NCI-H69 (cell line): ENCODE data around the gene PHRF1.
"Not testable (repeated sequence)": the region's sequence is repeated elsewhere in the genome, so short reads cannot be mapped to it uniquely, and the experiment has no call there.

Experiments
- DNase-seq: peaks from one replicate; lab custom pipeline; 2025; lab: John Stamatoyannopoulos, UW

The PHRF1 gene

DNA sequence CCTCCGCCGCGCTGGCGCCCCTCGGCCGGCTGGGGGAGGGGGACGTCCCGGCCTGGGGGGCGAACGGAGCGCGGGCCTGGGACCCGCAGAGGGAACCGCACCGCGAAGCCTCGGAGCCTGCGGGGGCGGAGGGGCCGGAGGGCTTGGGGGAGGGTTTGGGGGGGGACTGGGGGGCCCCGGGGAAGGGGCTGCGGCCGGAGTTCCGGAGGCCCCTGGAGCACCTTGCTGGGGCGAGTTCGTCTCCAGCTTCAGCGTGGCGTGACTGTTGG is 51.0 kb downstream of the PHRF1 start:
- DNase-seq: no peak

DNA sequence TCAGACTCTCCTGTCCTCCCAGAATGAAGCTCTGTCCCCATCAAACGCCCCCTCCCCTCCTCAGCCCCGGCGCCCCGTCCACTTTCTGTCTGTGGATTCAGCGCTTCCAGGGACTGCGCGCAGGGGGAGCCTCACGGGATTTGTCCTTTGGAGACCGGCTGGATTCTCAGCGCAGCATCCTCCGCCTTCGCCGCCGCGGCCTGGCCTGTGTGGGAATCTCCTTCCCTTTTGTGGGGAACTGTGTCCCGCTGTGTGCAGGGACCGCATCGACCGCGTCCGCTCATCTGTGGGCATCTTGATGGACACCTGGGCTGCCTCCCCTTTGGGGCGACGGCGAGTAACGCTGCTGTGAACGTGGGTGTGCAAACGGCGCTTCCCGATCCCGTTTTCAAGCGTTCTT is 51.8 kb downstream of the PHRF1 start:
- DNase-seq: no peak

DNA sequence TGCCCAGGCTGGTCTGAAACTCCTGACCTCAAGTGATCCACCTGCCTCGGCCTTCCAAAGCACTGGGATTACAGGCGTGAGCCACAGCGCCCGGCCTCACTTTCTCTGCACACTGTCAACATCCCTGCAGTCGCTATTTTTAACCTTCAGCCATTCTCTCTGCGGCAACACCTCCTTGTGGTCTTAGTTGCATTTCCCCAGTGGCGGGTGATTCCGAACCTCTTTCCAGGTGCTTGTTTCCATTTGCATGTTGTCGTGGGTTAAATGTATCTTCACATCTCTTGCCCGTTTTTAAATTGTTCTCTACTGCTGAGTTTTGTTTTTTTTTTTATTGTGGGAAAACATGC is 52.9 kb downstream of the PHRF1 start:
- no peak for DNase-seq

DNA sequence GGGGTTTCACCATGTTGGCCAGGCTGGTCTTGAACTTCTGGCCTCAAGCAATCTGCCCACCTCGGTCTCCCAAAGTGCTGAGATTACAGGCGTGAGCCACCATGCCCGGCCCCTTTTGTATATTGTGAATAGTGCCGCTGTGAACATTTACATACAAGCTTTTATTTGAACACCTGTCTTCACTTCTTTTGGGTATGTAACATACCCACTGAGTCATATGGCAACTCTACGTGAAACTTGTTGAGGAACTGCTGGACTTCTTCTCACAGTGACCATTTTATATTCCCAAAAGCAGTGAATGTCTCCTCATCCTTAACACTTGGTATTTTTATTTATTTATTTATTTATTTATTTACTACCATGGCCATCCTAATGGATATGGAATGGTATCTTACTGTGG is 54.6 kb downstream of the PHRF1 start:
- peak; percentile 48 for DNase-seq

DNA sequence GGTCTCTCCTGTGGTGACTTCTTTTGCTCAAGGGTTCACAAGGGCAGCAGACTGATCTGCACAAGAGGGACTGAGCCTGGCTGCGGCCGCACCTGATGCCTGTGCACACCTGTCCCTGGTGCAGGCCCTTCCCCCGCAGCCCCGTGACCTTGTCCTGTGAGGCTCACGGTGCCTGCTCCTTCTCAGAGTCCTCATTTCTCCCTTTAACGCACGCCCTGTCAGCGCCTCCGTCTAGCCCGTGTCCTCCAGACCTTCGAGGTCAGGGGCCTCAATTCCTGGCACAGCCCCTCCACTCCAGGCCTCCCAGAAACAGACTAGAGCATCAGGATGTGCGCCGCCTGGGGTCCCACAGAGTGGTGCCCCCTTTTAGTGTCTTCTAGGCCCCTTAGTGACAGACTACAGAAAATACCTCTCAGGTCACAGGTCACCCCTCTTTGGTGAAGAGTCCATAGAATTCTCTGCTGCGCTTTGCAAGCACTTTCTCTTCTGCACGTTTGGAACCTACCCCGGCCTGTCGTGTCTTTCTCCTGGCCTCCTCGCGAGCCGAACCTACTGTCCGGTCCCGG is 59.8 kb downstream of the PHRF1 start:
- DNase-seq: no peak

DNA sequence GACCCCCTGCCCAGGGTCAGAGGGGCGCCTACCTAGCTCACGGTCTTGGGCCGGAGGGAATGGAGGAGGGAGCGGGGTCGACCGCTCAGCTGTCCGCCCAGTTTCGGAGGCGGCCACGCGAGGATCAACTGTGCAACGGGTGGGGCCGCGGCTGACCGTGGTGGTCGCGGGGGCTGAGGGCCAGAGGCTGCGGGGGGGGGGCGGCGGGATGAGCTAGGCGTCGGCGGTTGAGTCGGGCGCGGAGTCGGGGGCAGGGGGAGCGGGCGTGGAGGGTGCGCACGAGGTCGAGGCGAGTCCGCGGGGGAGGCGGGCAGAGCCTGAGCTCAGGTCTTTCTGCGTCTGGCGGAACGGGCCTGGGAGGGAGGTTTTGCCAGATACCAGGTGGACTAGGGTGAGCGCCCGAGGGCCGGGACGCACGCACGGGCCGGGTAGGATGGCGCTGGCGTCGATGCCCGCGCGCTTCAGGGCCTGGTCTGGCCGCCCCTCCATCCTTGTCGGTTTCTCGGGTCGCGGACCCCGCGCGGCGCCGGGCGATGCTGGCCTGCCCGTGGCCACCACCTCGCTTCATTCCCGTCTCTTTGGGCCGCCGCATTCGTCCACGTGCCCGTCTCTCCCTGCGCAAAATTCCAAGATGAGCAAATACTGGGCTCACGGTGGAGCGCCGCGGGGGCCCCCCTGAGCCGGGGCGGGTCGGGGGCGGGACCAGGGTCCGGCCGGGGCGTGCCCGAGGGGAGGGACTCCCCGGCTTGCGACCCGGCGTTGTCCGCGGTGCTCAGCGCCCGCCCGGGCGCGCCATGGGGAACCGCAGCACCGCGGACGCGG is 60.5 kb downstream of the PHRF1 start, which contains the start of gene DRD4:
Gene DRD4, plus strand, starts transcription at position 759 of the 822 bp plus-strand sequence. Its CDS starts 36 bp downstream, at position 795.
- peak; percentile 58 for DNase-seq

DNA sequence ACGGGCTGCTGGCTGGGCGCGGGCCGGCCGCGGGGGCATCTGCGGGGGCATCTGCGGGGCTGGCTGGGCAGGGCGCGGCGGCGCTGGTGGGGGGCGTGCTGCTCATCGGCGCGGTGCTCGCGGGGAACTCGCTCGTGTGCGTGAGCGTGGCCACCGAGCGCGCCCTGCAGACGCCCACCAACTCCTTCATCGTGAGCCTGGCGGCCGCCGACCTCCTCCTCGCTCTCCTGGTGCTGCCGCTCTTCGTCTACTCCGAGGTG is 61.0 kb downstream of the PHRF1 start:
- DNase-seq: no peak

DNA sequence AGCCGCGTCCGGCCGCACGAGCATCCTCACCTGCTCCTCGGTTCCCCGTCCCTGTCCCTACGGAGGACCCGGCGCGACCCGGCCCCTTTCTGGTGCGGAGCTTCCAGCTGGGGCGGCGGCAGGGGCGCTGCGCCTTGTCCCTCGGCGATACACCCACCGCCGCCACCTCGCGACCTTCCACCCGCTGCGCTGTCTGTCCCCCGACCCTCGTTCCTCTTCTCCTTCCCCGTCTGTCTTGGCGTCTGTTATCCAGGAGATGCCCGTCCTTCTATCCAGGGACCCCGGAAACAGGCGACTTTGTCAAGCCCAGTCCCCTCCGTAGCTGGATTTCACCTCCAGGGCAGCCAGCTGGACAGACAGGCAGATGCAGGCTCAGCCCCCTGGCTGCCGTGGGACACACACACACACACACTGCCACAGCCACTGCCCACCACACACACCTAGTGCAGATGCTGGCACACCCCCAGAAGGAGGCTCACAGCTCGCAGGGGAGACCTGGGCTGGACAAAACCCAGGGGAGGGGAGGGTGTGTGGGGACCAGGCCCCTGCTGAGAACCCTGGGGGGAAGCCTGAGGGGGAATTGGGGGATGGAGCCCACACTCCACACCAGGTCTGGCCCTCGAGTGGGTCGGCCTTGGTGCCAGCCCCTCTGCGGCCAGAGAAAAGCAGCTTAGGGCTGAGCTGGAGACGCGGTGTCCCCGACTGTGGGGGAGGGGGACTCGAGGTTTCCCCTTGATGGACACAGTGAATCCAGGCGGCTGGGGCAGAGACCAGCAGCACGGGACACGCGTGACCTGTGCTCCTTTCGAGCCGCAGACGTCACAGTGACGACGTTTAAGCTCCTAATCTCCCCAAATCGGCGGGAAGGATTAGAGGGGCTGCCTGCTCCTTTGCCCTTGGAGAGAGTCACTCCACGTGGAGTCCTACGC is 61.6 kb downstream of the PHRF1 start:
- DNase-seq: peak; percentile 45

DNA sequence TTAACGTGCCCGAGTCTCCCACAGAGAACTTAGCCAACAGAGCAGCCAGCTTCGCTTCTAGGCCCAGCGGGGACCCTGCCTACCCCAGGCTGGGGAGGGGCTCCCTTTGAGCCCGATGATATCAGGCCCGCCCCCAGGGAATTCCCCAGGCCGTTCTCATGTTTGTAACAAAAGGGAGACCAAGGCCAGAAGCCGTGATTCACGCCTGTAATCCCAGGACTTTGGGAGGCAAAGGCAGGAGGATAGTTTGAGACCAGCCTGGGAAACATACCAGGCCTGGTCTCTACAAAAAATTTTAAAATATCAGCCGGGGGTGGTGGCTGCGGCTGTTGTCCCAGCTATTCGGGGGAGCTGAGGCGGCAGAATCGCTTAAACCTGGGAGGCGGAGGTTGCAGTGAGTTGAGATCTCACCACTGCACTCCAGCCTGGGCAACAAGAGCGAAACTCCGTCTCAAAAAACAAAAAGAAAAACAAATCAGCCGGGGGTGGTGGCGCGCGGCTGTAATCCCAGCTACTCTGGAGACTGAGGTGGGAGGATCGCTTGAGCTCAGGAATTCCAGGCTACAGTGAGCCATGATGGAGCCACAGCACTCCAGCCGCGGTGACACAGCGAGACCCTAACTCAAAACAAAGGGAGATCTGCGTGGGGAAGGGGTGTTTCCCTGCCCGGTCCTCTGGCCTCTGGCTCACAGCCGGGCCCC is 62.5 kb downstream of the PHRF1 start:
- DNase-seq: peak; percentile 69

DNA sequence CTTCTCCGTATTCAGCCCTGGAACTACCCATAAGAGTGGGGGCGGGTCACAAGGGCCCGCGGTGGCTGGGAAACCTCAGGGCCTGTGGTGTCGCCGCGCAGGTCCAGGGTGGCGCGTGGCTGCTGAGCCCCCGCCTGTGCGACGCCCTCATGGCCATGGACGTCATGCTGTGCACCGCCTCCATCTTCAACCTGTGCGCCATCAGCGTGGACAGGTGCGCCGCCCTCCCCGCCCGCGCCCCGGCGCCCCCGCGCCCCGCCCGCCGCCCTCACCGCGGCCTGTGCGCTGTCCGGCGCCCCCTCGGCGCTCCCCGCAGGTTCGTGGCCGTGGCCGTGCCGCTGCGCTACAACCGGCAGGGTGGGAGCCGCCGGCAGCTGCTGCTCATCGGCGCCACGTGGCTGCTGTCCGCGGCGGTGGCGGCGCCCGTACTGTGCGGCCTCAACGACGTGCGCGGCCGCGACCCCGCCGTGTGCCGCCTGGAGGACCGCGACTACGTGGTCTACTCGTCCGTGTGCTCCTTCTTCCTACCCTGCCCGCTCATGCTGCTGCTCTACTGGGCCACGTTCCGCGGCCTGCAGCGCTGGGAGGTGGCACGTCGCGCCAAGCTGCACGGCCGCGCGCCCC is 63.2 kb downstream of the PHRF1 start:
- DNase-seq: peak; percentile 66

DNA sequence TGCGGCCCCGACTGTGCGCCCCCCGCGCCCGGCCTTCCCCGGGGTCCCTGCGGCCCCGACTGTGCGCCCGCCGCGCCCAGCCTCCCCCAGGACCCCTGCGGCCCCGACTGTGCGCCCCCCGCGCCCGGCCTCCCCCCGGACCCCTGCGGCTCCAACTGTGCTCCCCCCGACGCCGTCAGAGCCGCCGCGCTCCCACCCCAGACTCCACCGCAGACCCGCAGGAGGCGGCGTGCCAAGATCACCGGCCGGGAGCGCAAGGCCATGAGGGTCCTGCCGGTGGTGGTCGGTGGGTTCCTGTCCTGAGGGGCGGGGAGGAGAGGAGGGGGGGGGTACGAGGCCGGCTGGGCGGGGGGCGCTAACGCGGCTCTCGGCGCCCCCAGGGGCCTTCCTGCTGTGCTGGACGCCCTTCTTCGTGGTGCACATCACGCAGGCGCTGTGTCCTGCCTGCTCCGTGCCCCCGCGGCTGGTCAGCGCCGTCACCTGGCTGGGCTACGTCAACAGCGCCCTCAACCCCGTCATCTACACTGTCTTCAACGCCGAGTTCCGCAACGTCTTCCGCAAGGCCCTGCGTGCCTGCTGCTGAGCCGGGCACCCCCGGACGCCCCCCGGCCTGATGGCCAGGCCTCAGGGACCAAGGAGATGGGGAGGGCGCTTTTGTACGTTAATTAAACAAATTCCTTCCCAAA is 63.9 kb downstream of the PHRF1 start:
- DNase-seq: no peak

DNA sequence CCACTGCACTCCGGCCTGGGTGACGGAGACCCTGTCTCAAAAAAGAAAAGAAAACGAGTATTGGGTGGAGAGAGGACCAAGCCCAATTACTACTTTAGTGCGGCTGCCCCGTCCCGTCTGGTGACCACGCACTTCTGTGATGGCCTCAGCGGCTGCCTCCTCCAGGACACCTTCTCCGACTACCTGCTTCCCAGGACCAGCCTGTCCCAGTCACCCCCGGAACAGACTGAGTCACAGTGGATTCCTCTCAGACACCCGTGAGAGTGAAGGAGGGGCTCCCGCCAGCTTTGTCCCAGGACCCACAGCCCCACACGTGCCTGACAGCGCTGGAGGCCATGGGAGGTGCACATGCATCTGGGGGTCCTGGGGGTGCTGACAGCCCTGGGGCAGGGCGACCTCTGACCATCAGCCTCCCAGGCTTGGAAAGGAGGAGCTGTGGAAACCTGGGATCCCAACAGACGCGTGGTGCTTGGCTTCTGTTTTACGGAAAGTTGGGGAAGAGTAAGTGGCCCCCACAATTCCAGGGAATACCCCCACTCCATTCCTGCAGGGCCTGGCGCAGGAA is 65.6 kb downstream of the PHRF1 start:
- no peak for DNase-seq

DNA sequence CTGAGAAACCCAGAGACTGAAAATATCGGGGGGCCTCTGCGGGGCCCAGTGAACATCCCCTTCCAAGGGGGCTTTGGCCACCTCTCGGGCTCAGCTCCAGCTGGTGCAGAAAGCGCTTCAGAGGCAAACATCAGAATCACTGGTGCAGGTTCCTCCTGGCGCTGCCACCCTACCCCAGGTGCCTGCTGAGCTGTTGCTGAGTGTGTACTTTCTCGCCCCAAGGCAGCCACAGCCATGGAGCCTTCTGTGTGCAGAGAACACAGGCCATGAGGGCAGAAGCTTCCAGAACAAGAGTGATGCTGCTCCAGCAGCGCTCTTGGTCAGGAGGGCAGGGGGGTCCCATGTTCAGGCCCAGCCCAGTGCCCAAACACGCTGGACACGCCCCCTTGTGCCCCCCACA is 67.1 kb downstream of the PHRF1 start:
- no peak for DNase-seq

DNA sequence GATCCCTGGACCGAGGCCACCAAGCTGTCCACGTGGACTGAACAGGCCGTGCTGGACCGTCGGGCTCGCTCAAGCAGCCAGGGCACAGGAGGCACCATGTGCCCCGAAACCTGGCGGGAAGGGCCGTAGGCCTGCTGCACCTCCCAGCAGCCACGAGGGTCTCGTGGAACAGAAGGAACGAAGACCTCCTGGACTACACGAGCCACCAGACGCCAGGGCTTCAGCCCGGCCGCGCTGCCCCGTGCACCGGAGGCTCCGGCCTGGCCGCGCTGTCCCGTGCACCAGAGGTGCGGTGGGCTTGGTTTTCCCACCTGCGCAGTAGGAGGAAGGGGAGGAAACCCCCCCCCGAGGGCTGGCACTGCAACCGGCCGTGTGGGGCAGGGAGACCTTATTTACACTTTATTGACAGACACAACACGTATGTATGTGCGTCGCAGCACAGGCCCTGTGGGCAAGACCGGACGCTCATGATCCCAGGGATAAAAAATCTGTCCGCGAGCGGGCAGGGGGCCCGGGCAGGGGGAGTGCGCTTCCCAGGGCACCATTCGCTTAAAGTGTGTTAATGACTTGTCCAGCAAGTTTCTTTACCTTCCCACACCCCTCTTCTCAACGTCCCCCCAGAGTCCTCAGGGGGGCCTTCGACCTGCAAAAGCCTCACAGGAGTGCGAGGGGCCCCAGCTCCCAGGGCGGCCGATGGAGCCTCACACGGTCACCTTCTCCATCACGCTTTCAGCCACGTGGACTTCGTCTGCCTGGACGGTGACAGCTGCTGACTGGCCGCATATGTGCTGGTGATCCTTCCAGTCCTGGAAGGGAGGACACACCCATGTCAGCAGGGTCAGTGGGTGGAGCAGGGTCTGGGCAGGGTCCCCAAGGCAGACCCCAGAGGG is 67.8 kb downstream of the PHRF1 start:
- no peak for DNase-seq

DNA sequence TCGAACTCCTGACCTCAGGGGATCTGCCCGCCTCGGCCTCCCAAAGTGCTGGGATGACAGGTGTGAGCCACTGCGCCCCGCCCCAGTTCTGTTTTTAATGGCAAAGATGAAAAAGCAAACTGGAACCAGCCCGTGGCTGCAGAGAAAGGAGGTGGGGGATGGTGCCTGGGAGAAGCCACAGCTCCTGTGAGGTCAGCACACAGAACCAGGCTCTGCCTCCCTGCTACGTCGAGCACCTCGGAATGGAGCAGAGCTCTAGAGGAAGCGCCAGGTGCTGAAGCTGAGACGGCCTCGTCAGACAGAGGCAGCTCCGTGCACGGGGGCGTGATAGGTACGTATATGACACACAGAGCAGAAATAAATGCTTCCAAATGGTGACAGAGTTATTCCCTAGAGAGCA is 69.3 kb downstream of the PHRF1 start:
- DNase-seq: no peak

DNA sequence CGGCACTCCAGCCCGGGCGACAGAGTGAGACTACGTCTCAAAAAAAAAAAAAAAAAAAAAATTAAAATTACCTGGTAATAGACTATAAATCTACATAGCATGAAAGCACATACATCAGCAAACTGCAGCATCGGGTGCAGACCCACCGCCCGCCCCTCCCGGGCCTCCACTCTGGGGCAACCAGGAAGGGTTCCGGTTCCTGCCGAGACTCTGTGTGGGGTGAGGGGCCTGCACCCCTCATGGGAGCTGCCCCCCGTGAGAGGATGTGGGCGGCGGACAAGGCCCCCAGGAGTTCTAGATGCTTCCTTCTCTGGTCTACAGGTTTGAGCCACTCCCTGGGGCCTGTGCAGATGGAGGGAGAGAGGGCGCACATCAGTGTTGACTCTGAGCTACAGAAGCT is 69.9 kb downstream of the PHRF1 start:
- no peak for DNase-seq

DNA sequence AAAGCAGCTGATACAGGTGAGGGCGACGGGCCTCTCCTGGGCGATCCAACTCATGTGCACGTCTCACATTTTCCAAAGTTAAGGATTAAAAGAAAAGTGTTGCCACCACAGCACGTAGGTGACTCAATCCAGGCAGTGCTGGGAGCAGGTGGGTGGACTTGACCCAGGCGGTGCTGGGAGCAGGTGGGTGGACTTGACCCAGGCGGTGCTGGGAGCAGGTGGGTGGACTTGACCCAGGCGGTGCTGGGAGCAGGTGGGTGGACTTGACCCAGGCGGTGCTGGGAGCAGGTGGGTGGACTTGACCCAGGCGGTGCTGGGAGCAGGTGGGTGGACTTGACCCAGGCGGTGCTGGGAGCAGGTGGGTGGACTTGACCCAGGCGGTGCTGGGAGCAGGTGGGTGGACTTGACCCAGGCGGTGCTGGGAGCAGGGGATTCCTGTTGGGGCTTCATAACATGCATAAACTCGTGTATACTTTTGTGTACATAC is 71.4 kb downstream of the PHRF1 start:
- DNase-seq: not testable (repeated sequence)

DNA sequence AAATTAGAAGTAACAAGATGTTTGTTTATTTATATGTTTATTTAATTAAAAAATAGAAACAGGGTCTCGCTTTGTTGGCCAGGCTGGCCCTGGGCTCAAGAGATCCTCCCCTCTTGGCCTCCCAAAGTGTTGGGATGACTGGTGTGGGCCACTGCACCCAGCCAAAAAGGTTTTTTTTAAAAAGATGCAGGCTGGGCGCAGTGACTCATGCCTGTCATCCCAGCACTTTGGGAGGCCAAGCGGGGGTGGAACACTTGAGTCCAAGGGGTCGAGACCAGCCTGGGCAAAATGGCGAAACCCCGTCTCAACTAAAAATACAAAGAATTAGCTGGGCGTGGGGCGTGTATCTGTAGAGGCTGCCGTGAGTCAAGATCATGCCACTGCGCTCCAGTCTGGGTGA is 74.2 kb downstream of the PHRF1 start:
- DNase-seq: no peak

DNA sequence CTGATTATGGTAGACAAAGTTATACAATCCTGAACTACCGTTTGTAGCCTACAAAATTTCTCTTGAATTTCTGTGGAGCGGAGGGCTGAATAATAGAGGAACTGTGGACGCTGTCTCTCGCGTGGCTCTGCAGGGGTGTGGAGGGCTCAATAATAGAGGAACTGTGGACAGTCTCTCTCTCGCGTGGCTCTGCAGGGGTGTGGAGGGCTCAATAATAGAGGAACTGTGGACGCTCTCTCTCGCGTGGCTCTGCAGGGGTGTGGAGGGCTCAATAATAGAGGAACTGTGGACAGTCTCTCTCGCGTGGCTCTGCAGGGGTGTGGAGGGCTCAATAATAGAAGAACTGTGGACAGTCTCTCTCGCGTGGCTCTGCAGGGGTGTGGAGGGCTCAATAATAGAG is 76.9 kb downstream of the PHRF1 start:
- not testable (repeated sequence) for DNase-seq

DNA sequence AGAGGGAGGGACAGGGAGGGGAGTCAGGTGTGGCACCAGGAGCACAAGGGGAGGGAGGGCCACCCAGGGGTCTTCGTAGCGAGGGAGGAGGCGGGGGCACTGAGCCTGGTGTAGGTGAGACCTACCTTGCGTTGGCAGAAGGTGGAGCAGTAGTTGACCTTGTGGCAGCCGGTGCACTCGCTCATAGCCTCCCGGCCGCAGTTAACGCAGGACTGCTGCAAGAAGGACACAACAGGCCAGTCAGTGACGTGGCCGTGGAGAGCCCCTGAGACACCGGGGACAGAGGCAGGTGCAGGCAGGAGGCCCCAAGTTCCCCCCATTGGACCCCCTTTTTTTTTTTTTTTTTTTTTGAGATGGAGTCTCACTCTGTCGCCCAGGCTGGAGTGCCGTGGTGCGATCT is 77.6 kb downstream of the PHRF1 start:
- DNase-seq: no peak
